ENCODE measurements around the gene TET1.
A peak's percentile ranks its signal among the peaks of the same experiment; 100 is the strongest.

The TET1 gene

DNA sequence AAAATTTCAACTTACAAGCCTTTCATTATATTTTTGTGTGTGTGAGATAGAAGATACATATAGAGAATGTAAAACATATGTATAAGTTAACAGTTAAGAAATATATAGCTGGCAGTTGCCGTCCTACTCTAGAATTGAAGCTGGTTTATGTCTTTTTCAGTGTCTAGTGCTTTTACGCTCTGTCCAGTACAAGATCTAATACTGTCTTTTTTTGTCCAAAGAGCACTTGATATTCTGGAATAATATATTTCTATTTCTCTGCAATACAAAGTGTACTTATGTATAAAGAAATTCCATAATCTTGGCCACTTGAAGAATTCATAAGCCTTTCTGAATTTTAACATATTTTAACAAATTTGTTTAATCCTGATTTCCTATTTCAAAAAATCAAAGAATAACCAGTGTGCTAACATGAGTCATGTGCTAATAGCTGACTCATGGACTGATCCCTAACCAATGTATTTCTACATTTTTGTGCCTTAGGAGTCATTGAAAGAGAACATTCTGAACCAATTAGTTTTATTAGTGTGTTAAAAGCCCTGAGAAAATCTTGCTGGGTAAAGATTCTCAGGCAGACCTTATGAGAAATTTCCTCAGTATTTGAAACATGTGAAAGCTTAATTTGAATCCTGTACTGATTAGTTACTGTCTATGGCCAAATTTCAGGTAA lies 87.7 kb downstream of the TET1 start:
- Histone ChIP-seq H3K27me3 (ENCODE audit: control insufficient read depth, insufficient read depth, low read length) (no peaks in the 10 kb centered on the region), H3K9me3 (ENCODE audit: control insufficient read depth, insufficient read depth, low read length) (no peaks in the 10 kb centered on the region), H3K36me3 (ENCODE audit: control insufficient read depth, insufficient read depth, low read length) (peaks cover 75% of the 10 kb centered on the region), H3K4me3 (ENCODE audit: low read depth, low read length) (no peak overlapping the region), H3K27ac (ENCODE audit: low read depth, low read length) (peak overlapping the region; percentile 31), H3K9ac (ENCODE audit: low read depth, low read length) (no peak overlapping the region), H3K4me1 (ENCODE audit: control insufficient read depth, insufficient read depth, low read length) (no peaks in the 10 kb centered on the region)

DNA sequence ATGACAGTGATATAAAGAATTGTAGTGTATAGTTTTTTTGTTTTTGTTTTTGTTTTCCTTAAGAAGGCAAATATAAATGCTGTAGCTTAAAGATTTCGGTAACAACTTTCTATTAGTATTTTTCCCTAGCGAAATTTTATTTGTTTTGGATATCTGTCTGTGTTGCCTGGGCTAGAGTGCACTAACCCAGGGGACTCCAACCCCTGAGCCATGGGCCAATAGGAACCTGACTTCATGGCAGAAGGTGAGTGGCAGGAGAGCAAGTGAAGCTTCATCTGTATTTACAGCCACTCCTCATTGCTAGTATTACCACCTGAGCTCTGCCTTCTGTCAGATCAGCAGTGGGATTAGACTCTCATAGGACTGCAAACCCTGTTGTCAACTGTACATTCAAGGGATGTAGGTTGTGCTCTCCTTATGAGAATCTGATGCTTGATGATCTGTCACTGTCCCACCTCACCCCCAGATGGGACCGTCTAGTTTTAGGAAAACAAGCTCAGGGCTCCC lies 95.5 kb downstream of the TET1 start:
- peaks cover 60% of the 10 kb centered on the region for H3K36me3 ChIP-seq (ENCODE audit: control insufficient read depth, insufficient read depth, low read length)
- no peak overlapping the region for H3K27ac ChIP-seq (ENCODE audit: low read depth, low read length)
- peaks cover 5% of the 10 kb centered on the region for H3K4me1 ChIP-seq (ENCODE audit: control insufficient read depth, insufficient read depth, low read length)
- no peak overlapping the region for H3K4me3 ChIP-seq (ENCODE audit: low read depth, low read length)
- H3K9ac ChIP-seq (ENCODE audit: low read depth, low read length): no peak overlapping the region
- H3K27me3 ChIP-seq (ENCODE audit: control insufficient read depth, insufficient read depth, low read length): no peaks in the 10 kb centered on the region
- no peaks in the 10 kb centered on the region for H3K9me3 ChIP-seq (ENCODE audit: control insufficient read depth, insufficient read depth, low read length)

- no peak overlapping the region for H3K4me3 ChIP-seq (ENCODE audit: low read depth, low read length)
- no peaks in the 10 kb centered on the region for H3K27me3 ChIP-seq (ENCODE audit: control insufficient read depth, insufficient read depth, low read length)
- H3K4me1 ChIP-seq (ENCODE audit: control insufficient read depth, insufficient read depth, low read length): no peaks in the 10 kb centered on the region
- H3K36me3 ChIP-seq (ENCODE audit: control insufficient read depth, insufficient read depth, low read length): peaks cover 76% of the 10 kb centered on the region
- H3K27ac ChIP-seq (ENCODE audit: low read depth, low read length): no peak overlapping the region
- no peaks in the 10 kb centered on the region for H3K9me3 ChIP-seq (ENCODE audit: control insufficient read depth, insufficient read depth, low read length)
- no peak overlapping the region for H3K9ac ChIP-seq (ENCODE audit: low read depth, low read length)
Observed at GRCh38 chr10:68665841-68666240, 105.7 kb downstream of the TET1 start.

- Histone ChIP-seq H3K36me3 (ENCODE audit: control insufficient read depth, insufficient read depth, low read length) (peaks cover 80% of the 10 kb centered on the region), H3K27me3 (ENCODE audit: control insufficient read depth, insufficient read depth, low read length) (no peaks in the 10 kb centered on the region), H3K9ac (ENCODE audit: low read depth, low read length) (no peak overlapping the region), H3K27ac (ENCODE audit: low read depth, low read length) (no peak overlapping the region), H3K9me3 (ENCODE audit: control insufficient read depth, insufficient read depth, low read length) (no peaks in the 10 kb centered on the region), H3K4me1 (ENCODE audit: control insufficient read depth, insufficient read depth, low read length) (no peaks in the 10 kb centered on the region), H3K4me3 (ENCODE audit: low read depth, low read length) (no peak overlapping the region)
Observed at GRCh38 chr10:68666280-68666760, 106.2 kb downstream of the TET1 start.

DNA sequence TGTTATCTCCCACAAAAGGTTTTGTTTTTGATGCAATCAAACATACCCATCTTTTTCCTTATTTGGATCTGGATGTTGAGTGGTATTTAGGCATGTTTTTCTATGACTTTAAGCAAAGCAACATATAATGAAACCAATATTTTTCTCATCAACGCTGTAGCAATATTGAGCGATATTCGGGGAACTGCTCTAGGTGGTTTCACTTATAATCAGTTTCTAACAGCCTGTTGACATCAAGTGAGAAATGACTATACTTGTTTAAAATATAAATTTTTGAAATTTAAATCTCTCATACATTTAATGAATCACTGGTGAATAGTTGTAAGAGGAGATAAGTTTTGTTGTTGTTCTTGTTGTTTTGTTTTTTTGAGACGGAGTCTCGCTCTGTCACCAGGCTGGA lies 108.1 kb downstream of the TET1 start:
- Histone ChIP-seq H3K4me1 (ENCODE audit: control insufficient read depth, insufficient read depth, low read length) (no peaks in the 10 kb centered on the region), H3K9ac (ENCODE audit: low read depth, low read length) (no peak overlapping the region), H3K36me3 (ENCODE audit: control insufficient read depth, insufficient read depth, low read length) (peaks cover 84% of the 10 kb centered on the region), H3K27me3 (ENCODE audit: control insufficient read depth, insufficient read depth, low read length) (no peaks in the 10 kb centered on the region), H3K9me3 (ENCODE audit: control insufficient read depth, insufficient read depth, low read length) (no peaks in the 10 kb centered on the region), H3K4me3 (ENCODE audit: low read depth, low read length) (no peak overlapping the region), H3K27ac (ENCODE audit: low read depth, low read length) (no peak overlapping the region)

- no peaks in the 10 kb centered on the region for H3K4me1 ChIP-seq (ENCODE audit: control insufficient read depth, insufficient read depth, low read length)
- H3K9ac ChIP-seq (ENCODE audit: low read depth, low read length): no peak overlapping the region
- no peaks in the 10 kb centered on the region for H3K9me3 ChIP-seq (ENCODE audit: control insufficient read depth, insufficient read depth, low read length)
- no peaks in the 10 kb centered on the region for H3K27me3 ChIP-seq (ENCODE audit: control insufficient read depth, insufficient read depth, low read length)
- no peak overlapping the region for H3K27ac ChIP-seq (ENCODE audit: low read depth, low read length)
- H3K4me3 ChIP-seq (ENCODE audit: low read depth, low read length): no peak overlapping the region
- H3K36me3 ChIP-seq (ENCODE audit: control insufficient read depth, insufficient read depth, low read length): peaks cover 85% of the 10 kb centered on the region
Observed at GRCh38 chr10:68668972-68669371, 108.8 kb downstream of the TET1 start.

DNA sequence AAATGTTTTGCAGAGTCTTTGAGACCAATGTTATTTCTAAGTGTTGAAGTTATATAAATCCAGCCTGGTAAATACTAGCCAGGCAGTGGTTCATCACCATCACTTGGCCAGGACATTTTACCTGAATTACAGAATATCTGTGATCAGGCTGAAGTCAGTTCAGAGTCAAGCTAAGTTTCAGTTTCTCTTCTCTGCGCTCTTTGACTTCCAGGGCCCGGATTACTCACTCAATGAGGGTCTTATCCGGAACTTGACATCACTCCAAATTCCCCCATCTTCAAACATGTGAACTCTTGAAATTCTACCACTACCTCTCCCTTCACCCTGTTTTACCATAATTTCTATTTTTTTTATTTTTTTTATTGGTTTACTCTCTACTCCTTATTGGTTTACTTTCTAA lies 124.3 kb downstream of the TET1 start:
- peaks cover 83% of the 10 kb centered on the region for H3K36me3 ChIP-seq (ENCODE audit: control insufficient read depth, insufficient read depth, low read length)
- no peaks in the 10 kb centered on the region for H3K27me3 ChIP-seq (ENCODE audit: control insufficient read depth, insufficient read depth, low read length)
- no peaks in the 10 kb centered on the region for H3K9me3 ChIP-seq (ENCODE audit: control insufficient read depth, insufficient read depth, low read length)
- no peak overlapping the region for H3K4me3 ChIP-seq (ENCODE audit: low read depth, low read length)
- no peaks in the 10 kb centered on the region for H3K4me1 ChIP-seq (ENCODE audit: control insufficient read depth, insufficient read depth, low read length)
- H3K27ac ChIP-seq (ENCODE audit: low read depth, low read length): no peak overlapping the region
- no peak overlapping the region for H3K9ac ChIP-seq (ENCODE audit: low read depth, low read length)

GRCh38 chr10:68696018-68696417 lies 135.9 kb downstream of the TET1 start:
- Histone ChIP-seq H3K27ac (ENCODE audit: low read depth, low read length) (no peak overlapping the region), H3K27me3 (ENCODE audit: control insufficient read depth, insufficient read depth, low read length) (no peaks in the 10 kb centered on the region), H3K9ac (ENCODE audit: low read depth, low read length) (no peak overlapping the region), H3K9me3 (ENCODE audit: control insufficient read depth, insufficient read depth, low read length) (no peaks in the 10 kb centered on the region), H3K36me3 (ENCODE audit: control insufficient read depth, insufficient read depth, low read length) (peaks cover 25% of the 10 kb centered on the region), H3K4me1 (ENCODE audit: control insufficient read depth, insufficient read depth, low read length) (0 out of 2 replicates have a peak, but pooled peaks cover 2% of the 10 kb centered on the region), H3K4me3 (ENCODE audit: low read depth, low read length) (no peak overlapping the region)

GRCh38 chr10:68697106-68697505 lies 137.0 kb downstream of the TET1 start:
- Histone ChIP-seq H3K4me1 (ENCODE audit: control insufficient read depth, insufficient read depth, low read length) (0 out of 2 replicates have a peak, but pooled peaks cover 2% of the 10 kb centered on the region), H3K4me3 (ENCODE audit: low read depth, low read length) (no peak overlapping the region), H3K36me3 (ENCODE audit: control insufficient read depth, insufficient read depth, low read length) (peaks cover 14% of the 10 kb centered on the region), H3K27ac (ENCODE audit: low read depth, low read length) (no peak overlapping the region), H3K27me3 (ENCODE audit: control insufficient read depth, insufficient read depth, low read length) (no peaks in the 10 kb centered on the region), H3K9ac (ENCODE audit: low read depth, low read length) (no peak overlapping the region), H3K9me3 (ENCODE audit: control insufficient read depth, insufficient read depth, low read length) (no peaks in the 10 kb centered on the region)

DNA sequence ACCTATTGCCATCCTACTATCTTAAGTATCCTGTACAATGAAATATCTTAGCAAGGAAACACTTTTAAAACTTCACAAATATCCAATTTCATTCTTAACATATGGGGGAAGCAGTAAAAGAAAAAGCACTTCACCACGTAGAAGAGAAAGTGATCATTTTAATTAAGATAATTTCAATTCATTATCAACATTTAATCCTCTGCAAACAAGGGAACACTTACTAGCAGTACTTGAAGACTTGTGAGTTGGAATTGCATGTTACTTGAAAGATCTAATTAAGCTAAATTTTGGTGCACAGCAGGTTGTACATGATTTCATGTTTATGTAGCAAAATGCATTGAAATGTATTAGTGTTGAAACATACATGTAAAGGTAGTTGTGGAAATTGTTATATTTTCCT lies 140.1 kb downstream of the TET1 start:
- Histone ChIP-seq H3K4me1 (ENCODE audit: control insufficient read depth, insufficient read depth, low read length) (0 out of 2 replicates have a peak, but pooled peaks cover under 1% of the 10 kb centered on the region), H3K36me3 (ENCODE audit: control insufficient read depth, insufficient read depth, low read length) (no peaks in the 10 kb centered on the region), H3K27me3 (ENCODE audit: control insufficient read depth, insufficient read depth, low read length) (no peaks in the 10 kb centered on the region), H3K9ac (ENCODE audit: low read depth, low read length) (no peak overlapping the region), H3K4me3 (ENCODE audit: low read depth, low read length) (no peak overlapping the region), H3K9me3 (ENCODE audit: control insufficient read depth, insufficient read depth, low read length) (no peaks in the 10 kb centered on the region), H3K27ac (ENCODE audit: low read depth, low read length) (no peak overlapping the region)

GRCh38 chr10:68705548-68705947 lies 145.4 kb downstream of the TET1 start:
- Histone ChIP-seq H3K27me3 (ENCODE audit: control insufficient read depth, insufficient read depth, low read length) (no peaks in the 10 kb centered on the region), H3K4me1 (ENCODE audit: control insufficient read depth, insufficient read depth, low read length) (no peaks in the 10 kb centered on the region), H3K36me3 (ENCODE audit: control insufficient read depth, insufficient read depth, low read length) (no peaks in the 10 kb centered on the region), H3K27ac (ENCODE audit: low read depth, low read length) (no peak overlapping the region), H3K9me3 (ENCODE audit: control insufficient read depth, insufficient read depth, low read length) (no peaks in the 10 kb centered on the region), H3K4me3 (ENCODE audit: low read depth, low read length) (no peak overlapping the region), H3K9ac (ENCODE audit: low read depth, low read length) (no peak overlapping the region)
